IPS DF 4.7 (cell line): Measurements from ENCODE around the gene CEP126.

Source experiments
- DNase-seq: peaks from one replicate; pipeline ENCODE4 v3.0.0-alpha.2; 2013; ENCODE audit warnings: low spot score; ENCODE audit errors: extremely low read depth

CEP126 gene

DNA sequence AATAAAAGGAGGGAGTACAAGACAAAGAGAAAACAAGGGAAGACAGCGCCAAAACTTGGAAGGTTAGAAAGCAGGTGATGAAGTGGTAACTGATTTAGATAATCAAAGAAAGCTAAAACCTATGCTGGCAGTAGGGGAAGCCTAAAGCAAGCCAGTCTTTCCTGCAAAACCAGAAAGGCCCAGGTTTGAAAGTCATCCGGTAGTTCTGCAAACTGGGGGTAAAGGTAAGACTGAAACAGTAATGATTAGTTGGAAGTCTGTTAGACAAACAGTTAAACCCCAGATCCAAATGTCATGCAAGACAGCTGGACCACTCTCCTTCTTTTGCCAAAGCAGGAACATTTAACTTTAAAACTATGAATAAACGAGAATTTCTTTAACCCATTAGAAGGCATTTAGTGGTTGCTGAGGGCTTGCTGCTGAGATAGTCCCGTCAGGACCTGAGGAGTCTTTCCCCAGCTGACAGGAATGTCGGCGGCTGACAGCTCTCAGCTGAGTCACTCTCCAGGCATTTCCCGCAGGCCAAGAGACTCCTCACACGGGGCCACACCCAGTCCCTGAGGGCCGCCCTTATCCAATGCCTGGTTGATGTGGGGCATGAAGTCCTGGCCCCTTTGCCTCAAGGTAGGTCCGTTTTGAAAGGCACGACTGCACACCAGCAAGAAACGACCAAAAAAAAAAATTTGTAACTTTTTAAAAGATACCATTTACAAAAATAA is 96.1 kb downstream of the CEP126 start:
- DNase-seq: peak; percentile 56

DNA sequence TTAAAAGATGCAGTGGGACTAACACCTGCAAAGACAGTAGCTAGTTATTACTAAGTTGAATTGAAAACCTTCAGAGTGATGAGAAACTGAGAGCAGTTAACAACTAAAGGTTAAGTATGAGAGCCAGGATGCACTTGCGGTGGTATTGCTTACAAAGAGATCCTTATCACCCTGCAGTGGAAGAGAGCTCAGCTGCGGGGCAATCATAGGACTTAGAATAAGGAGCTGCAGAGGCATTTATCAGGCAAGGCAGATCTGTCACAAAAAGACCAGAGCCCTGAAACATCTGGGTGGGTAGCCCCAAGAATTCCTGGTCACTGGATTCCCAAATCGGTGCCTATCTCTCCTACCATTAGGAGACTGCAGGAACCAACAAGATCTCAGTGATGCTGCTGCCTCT is 98.1 kb downstream of the CEP126 start:
- no peak for DNase-seq

DNA sequence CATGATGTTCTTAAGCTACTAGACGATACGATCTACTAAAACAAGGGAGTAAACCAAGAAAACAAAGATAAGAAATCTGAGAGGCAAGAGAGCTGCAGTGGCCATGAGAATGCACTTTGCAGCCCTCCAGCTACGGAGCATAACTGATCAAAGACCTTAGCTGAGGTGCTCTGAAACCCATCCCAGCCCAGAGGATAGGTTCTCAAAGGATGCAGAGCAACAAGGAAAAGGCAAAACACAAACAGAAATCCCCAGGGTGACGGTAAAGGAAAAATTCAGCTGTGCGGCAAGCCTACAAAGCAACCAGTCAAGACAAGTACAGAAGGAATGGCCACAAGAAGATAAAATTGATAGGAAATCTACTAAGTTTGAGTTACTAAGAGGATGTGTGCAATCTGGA is 99.9 kb downstream of the CEP126 start:
- no peak for DNase-seq

- no peak for DNase-seq
These were observed 102.2 kb downstream of the CEP126 start for GRCh38 chr11:102017026-102017425.

- DNase-seq: no peak
These were observed 111.4 kb downstream of the CEP126 start for GRCh38 chr11:102026217-102026616.

- no peak for DNase-seq
These were observed 112.1 kb downstream of the CEP126 start for GRCh38 chr11:102026959-102027358.

- no peak for DNase-seq
These were observed 121.9 kb downstream of the CEP126 start for GRCh38 chr11:102036757-102037156.

GRCh38 chr11:102046841-102047240 is 132.0 kb downstream of the CEP126 start:
- no peak for DNase-seq

DNA sequence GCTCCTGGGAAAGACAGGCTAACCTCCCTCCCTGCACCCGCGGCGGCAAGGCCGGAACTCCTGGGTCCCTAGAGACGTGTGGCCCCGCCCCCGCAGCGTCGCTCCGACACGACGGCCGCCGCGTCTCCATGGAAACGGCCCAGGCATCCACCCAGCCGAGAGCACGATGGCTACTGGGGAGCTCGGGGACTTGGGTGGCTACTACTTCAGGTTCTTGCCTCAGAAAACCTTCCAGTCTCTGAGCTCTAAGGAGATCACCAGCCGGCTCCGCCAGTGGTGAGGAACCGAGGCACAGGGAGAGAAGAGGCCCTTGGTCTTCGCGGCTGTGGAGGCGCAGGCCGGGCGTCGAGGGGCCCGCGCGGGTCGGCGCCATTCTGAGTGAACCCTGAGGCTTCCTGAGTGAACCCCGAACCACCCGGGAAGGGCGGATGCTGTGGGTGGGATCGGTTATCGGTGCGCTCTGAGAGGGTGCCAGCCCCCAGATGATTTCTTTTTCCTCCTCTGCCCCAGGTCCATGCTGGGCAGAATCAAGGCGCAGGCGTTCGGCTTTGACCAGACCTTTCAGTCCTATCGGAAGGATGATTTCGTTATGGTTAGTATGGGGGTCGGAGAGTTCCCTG is 132.6 kb downstream of the CEP126 start, which contains the start of gene CFAP300:
TSS of gene CFAP300 (plus strand) at position 133 of the 620 bp plus-strand sequence. CDS start at position 167, 34 bp downstream.
- no peak for DNase-seq
